HepG2 (cell line): Measurements from ENCODE around the gene NT5DC2.

ENCODE experiments used
- KAT2B ChIP-seq: fragments of 150-350 bp; IDR thresholded peaks from 2 replicates; pipeline ENCODE4 v1.6.1; 2014; ENCODE audit warnings: low read depth, low read length, borderline replicate concordance
- TF ChIP-seq, protein P1 (sequence below): sonication (generic); formaldehyde crosslinking; conservative IDR thresholded peaks from 2 replicates; pipeline ENCODE4 v1.8.0; 2022; ENCODE audit warnings: mild to moderate bottlenecking, moderate library complexity, missing genetic modification reagents

DNA sequence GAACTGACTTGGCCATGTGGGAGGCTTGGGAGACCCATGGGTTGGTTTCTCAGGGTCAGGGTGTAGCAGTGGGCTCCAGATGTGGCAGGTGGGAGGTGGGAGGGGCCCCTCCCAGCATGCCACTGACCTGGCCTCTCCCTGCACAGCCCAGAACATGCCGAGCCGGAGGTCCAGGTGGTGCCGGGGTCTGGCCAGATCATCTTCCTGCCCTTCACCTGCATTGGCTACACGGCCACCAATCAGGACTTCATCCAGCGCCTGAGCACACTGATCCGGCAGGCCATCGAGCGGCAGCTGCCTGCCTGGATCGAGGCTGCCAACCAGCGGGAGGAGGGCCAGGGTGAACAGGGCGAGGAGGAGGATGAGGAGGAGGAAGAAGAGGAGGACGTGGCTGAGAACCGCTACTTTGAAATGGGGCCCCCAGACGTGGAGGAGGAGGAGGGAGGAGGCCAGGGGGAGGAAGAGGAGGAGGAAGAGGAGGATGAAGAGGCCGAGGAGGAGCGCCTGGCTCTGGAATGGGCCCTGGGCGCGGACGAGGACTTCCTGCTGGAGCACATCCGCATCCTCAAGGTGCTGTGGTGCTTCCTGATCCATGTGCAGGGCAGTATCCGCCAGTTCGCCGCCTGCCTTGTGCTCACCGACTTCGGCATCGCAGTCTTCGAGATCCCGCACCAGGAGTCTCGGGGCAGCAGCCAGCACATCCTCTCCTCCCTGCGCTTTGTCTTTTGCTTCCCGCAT, 46.4 kb downstream of the NT5DC2 start:
- no peak for TF ChIP-seq KAT2B
- TF ChIP-seq, protein P1, sequence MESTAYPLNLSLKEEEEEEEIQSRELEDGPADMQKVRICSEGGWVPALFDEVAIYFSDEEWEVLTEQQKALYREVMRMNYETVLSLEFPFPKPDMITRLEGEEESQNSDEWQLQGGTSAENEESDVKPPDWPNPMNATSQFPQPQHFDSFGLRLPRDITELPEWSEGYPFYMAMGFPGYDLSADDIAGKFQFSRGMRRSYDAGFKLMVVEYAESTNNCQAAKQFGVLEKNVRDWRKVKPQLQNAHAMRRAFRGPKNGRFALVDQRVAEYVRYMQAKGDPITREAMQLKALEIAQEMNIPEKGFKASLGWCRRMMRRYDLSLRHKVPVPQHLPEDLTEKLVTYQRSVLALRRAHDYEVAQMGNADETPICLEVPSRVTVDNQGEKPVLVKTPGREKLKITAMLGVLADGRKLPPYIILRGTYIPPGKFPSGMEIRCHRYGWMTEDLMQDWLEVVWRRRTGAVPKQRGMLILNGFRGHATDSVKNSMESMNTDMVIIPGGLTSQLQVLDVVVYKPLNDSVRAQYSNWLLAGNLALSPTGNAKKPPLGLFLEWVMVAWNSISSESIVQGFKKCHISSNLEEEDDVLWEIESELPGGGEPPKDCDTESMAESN (CRISPR knock-in tag): no peak
